ENCODE data around the gene GABPA. TPM values are rescaled to one million over a fixed set of nuclear protein-coding genes. Genes with fewer than 3 reads are reported as not detected.

The GABPA gene
- total and polyA plus RNA-seq, 2 donors (not counting 1 experiment from before 2014, with no cell fraction given) = 10.3 to 29.7 TPM

DNA sequence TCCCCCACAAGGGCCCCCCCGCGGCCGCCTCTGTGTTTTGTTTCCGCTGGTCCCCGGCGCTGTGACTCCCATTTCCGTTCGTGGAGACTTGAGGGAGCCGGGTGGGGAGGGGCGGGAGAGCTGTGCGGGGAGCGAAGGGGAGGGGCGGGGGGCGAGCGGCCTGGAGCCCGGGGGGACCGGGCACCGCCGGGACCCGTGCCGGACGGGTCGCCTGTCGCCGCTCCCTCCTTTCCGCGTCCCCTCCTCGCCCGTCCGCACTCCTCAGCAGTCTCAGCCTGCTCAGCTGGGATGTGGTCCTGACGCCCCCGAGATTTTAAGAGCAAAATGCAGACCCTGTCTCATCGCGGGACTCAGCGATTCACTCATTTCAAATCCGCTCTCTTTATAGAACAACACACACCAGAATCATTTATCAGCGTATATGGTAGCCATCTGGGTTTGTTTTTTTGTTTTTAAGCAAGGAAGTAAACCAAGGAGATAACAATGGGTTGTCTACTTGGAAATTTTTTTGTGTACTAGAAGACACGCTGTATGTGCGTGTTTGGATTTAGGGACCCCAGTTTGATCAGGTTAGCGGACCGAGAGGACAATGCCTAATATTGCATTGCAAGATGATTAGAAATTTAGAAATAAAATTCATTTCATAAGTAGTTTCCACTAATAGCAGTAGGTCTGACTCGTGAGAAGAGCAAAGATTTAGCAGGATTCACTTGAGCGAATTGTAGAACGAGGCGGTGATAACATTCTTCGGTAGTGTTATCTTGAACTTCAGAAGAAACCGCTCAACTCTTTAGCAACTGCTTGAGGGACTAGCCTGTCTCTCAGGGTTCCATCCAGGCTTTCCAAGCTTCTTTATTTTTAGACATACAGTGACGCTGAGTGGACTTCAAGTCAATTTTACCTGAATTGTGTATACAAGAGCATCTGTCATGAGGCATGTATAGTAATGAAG lies 1.1 kb downstream of the GABPA start:
- H3K9ac ChIP-seq (ENCODE audit: low read length) = peak overlapping the region; percentile 84
- TF ChIP-seq EZH2 (IDR thresholded peaks at IDR 0.05; ENCODE audit: borderline replicate concordance, insufficient read depth, low read depth, low read length, poor library complexity, severe bottlenecking) = no peak
- TF ChIP-seq, protein P1, sequence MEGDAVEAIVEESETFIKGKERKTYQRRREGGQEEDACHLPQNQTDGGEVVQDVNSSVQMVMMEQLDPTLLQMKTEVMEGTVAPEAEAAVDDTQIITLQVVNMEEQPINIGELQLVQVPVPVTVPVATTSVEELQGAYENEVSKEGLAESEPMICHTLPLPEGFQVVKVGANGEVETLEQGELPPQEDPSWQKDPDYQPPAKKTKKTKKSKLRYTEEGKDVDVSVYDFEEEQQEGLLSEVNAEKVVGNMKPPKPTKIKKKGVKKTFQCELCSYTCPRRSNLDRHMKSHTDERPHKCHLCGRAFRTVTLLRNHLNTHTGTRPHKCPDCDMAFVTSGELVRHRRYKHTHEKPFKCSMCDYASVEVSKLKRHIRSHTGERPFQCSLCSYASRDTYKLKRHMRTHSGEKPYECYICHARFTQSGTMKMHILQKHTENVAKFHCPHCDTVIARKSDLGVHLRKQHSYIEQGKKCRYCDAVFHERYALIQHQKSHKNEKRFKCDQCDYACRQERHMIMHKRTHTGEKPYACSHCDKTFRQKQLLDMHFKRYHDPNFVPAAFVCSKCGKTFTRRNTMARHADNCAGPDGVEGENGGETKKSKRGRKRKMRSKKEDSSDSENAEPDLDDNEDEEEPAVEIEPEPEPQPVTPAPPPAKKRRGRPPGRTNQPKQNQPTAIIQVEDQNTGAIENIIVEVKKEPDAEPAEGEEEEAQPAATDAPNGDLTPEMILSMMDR (IDR thresholded peaks at IDR 0.05) = no peak
- intact Hi-C loops (cut with micrococcal nuclease) = loop anchor here (10.0 kb wide), 2 partner anchors 311 to 429 kb away; no protein-coding TSS in a partner anchor
- H3K4me1 ChIP-seq (ENCODE audit: control insufficient read depth in 2 of 2, insufficient read depth in 2 of 2, low read length in 2 of 2) = peaks cover 44 to 47% of the 10 kb centered on the region in 2 donors
- H3K9me3 ChIP-seq (ENCODE audit: control extremely low read depth in 1 of 3, control insufficient read depth in 2 of 3, insufficient read depth in 1 of 3, low read length in 2 of 3) = no peaks in the 10 kb centered on the region
- DNase-seq (no peak), ATAC-seq (ENCODE audit: low read depth) (no peak)
- H3K79me2 ChIP-seq (ENCODE audit: control insufficient read depth, insufficient read depth, low read length) = peaks cover 88% of the 10 kb centered on the region
- H3K9me3 Mint-ChIP-seq (ENCODE audit: insufficient read depth) = no peaks in the 10 kb centered on the region
- no peaks in the 10 kb centered on the region for H3K27me3 ChIP-seq (replicated peaks in 1 of 4; ENCODE audit: control extremely low read depth in 1 of 4, control insufficient read depth in 3 of 4, insufficient read depth in 4 of 4, low read length in 3 of 4)
- H3K36me3 ChIP-seq (replicated peaks in 1 of 2; ENCODE audit: control extremely low read depth in 1 of 2, control insufficient read depth in 1 of 2, extremely low read depth in 1 of 2, insufficient read depth in 2 of 2, low read length in 1 of 2) = peaks cover 0 to 1% of the 10 kb centered on the region in 2 experiments
- peak overlapping the region; percentile 83 for H3K4me2 ChIP-seq (replicated peaks; ENCODE audit: low read depth, low read length, poor library complexity, severe bottlenecking)
- peak overlapping the region; percentile 100 for H3K4me3 Mint-ChIP-seq
- peaks cover 58% of the 10 kb centered on the region for H3K4me1 Mint-ChIP-seq
- peak overlapping the region; percentile 86 to 87 for H3K27ac ChIP-seq (ENCODE audit: low read length in 2 of 2)
- peaks cover 36% of the 10 kb centered on the region for H4K20me1 ChIP-seq (ENCODE audit: control insufficient read depth, insufficient read depth, low read length, poor library complexity, severe bottlenecking)
- H3K4me3 ChIP-seq (ENCODE audit: control extremely low read depth in 1 of 5, extremely low read depth in 1 of 5, insufficient read depth in 1 of 5, low read depth in 2 of 5, low read length in 4 of 5) = peak overlapping the region; percentile 69 to 97 (median 76)
- H3K27me3 Mint-ChIP-seq = no peaks in the 10 kb centered on the region
- WGBS (ENCODE audit: insufficient coverage) = under 1% methylated on average over 43 of the region's 48 CpGs
- POLR2A ChIA-PET = no interaction called here
- peak overlapping the region; percentile 99 for H3K27ac Mint-ChIP-seq
- peak overlapping the region; percentile 82 for H2AFZ ChIP-seq (ENCODE audit: insufficient read depth, low read depth, low read length, poor library complexity, severe bottlenecking)
- CTCF ChIA-PET = interaction anchor here (0.5 to 1.3 kb wide), 4 partner anchors 127 to 1691 kb away, joined by 3 to 8 read pairs (median 4); no protein-coding TSS in a partner anchor

Data from B cell (primary cell).